ENCODE measurements around the gene PLCH1. TPM values are rescaled to one million over a fixed set of nuclear protein-coding genes. Genes with fewer than 3 reads are reported as not detected.

The PLCH1 gene
- total RNA-seq, 1 donor from 2014 or later, result 32.0 TPM

DNA sequence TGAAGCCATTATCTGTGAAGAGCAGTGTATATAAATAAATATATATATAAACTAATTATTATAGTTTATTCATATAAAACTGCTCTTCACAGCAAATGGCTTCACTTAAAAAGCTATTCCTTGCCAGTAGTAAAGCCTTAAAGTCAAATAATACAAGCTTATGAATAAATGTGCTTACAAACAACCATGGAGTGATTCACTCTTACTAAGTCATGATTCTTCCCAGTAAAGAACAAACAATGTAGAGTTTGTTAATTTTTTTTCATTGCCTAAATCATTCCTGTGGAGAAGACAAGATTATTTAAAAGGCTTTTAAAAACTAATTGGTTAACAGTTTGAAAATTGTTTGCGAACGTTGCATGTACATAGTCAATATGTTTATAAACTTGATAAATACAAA lies 140.7 kb downstream of the PLCH1 start:
- no peak overlapping the region for H3K4me3 ChIP-seq
- H4K20me1 ChIP-seq (ENCODE audit: low read depth), result no peaks in the 10 kb centered on the region
- peaks cover 7% of the 10 kb centered on the region for H3K79me2 ChIP-seq (ENCODE audit: low read depth)
- DNase-seq (ENCODE audit: low spot score), result no peak
- H3K36me3 Mint-ChIP-seq, result peaks cover 15% of the 10 kb centered on the region
- H3F3A ChIP-seq (ENCODE audit: low read depth), result no peaks in the 10 kb centered on the region
- no peak overlapping the region for H2AFZ ChIP-seq (replicated peaks)
- H3K4me1 ChIP-seq, result peaks cover 15% of the 10 kb centered on the region
- no peaks in the 10 kb centered on the region for H3K27me3 Mint-ChIP-seq (ENCODE audit: insufficient read depth, low read depth)
- H3K9me3 ChIP-seq (ENCODE audit: low read depth), result no peaks in the 10 kb centered on the region
- no peak overlapping the region for H3K27ac ChIP-seq
- TF ChIP-seq, protein P1, sequence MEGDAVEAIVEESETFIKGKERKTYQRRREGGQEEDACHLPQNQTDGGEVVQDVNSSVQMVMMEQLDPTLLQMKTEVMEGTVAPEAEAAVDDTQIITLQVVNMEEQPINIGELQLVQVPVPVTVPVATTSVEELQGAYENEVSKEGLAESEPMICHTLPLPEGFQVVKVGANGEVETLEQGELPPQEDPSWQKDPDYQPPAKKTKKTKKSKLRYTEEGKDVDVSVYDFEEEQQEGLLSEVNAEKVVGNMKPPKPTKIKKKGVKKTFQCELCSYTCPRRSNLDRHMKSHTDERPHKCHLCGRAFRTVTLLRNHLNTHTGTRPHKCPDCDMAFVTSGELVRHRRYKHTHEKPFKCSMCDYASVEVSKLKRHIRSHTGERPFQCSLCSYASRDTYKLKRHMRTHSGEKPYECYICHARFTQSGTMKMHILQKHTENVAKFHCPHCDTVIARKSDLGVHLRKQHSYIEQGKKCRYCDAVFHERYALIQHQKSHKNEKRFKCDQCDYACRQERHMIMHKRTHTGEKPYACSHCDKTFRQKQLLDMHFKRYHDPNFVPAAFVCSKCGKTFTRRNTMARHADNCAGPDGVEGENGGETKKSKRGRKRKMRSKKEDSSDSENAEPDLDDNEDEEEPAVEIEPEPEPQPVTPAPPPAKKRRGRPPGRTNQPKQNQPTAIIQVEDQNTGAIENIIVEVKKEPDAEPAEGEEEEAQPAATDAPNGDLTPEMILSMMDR (IDR thresholded peaks at IDR 0.05), result no peak
- TF ChIP-seq EZH2 (IDR thresholded peaks at IDR 0.05) (no peak), EZH2phosphoT487 (IDR thresholded peaks at IDR 0.05) (no peak)
- H3K9ac ChIP-seq, result no peak overlapping the region
- H3K4me3 Mint-ChIP-seq, result no peak overlapping the region
- H3K27ac Mint-ChIP-seq, result no peak overlapping the region
- H3K27me3 ChIP-seq, result no peaks in the 10 kb centered on the region
- H3K4me1 Mint-ChIP-seq, result peaks cover 38% of the 10 kb centered on the region
- H3K36me3 ChIP-seq, result no peaks in the 10 kb centered on the region
- H3K9me3 Mint-ChIP-seq, result peaks cover 7% of the 10 kb centered on the region
- no peak overlapping the region for H3K4me2 ChIP-seq

DNA sequence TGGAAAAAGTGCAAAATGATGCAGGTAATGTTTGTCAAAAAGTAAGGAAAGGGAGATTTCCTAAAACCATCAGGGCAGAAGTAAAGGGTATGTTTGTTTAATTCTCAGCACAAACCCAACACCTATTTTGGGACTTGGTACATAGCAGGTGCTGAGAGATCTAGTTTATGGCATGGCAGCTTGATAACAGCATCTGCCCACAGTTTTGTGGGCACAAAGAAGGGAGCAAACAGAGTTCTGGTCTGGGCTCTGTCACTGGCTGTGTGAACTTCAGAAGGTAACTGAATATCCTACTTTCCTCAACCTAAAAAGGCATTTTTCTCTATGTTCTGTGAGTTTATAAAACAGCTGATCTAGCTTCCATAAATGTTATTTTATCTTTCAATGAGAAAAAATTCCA lies 141.6 kb downstream of the PLCH1 start:
- Mint-ChIP-seq H3K4me3 (no peak overlapping the region), H3K27ac (no peak overlapping the region), H3K36me3 (peaks cover 12% of the 10 kb centered on the region), H3K27me3 (ENCODE audit: insufficient read depth, low read depth) (no peaks in the 10 kb centered on the region), H3K9me3 (peaks cover under 1% of the 10 kb centered on the region), H3K4me1 (peaks cover 30% of the 10 kb centered on the region)
- no peak for DNase-seq (ENCODE audit: low spot score)
- Histone ChIP-seq H3K27ac (no peak overlapping the region), H3F3A (ENCODE audit: low read depth) (no peaks in the 10 kb centered on the region), H3K4me1 (peaks cover 15% of the 10 kb centered on the region), H3K27me3 (no peaks in the 10 kb centered on the region), H2AFZ (replicated peaks) (no peak overlapping the region), H3K79me2 (ENCODE audit: low read depth) (no peaks in the 10 kb centered on the region), H3K9me3 (ENCODE audit: low read depth) (no peaks in the 10 kb centered on the region), H3K4me2 (no peak overlapping the region), H4K20me1 (ENCODE audit: low read depth) (no peaks in the 10 kb centered on the region), H3K9ac (no peak overlapping the region), H3K4me3 (no peak overlapping the region), H3K36me3 (no peaks in the 10 kb centered on the region)
- no peak for TF ChIP-seq EZH2phosphoT487 (IDR thresholded peaks at IDR 0.05)
- TF ChIP-seq, protein P1 (IDR thresholded peaks at IDR 0.05), result no peak
- TF ChIP-seq EZH2 (IDR thresholded peaks at IDR 0.05), result no peak

DNA sequence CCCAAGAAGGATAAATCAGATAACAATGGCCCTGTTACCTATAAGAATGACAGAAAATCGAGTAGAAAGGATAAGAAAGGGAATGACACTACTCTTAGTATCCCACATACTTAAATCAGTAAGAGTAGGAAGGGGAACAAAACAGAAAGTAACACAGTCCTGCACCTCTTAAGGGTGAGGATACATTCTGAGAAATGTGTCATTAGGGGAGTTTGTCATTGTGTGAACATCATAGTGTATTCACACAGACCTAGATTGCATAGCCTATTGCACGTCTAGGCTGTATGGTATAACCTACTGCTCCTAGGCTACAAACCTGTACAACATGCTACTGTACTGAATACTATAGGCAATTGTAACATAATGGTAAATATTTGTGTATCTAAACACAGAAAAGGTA lies 142.6 kb downstream of the PLCH1 start:
- Mint-ChIP-seq H3K4me3 (no peak overlapping the region), H3K27me3 (ENCODE audit: insufficient read depth, low read depth) (no peaks in the 10 kb centered on the region), H3K27ac (no peak overlapping the region), H3K36me3 (peaks cover 12% of the 10 kb centered on the region), H3K4me1 (peaks cover 23% of the 10 kb centered on the region), H3K9me3 (peaks cover 2% of the 10 kb centered on the region)
- Histone ChIP-seq H3K4me3 (no peak overlapping the region), H3K9ac (no peak overlapping the region), H2AFZ (replicated peaks) (no peak overlapping the region), H3K9me3 (ENCODE audit: low read depth) (no peaks in the 10 kb centered on the region), H3K4me2 (no peak overlapping the region), H3F3A (ENCODE audit: low read depth) (no peaks in the 10 kb centered on the region), H4K20me1 (ENCODE audit: low read depth) (no peaks in the 10 kb centered on the region), H3K79me2 (ENCODE audit: low read depth) (no peaks in the 10 kb centered on the region), H3K27ac (no peak overlapping the region), H3K27me3 (no peaks in the 10 kb centered on the region), H3K4me1 (peaks cover 15% of the 10 kb centered on the region), H3K36me3 (no peaks in the 10 kb centered on the region)
- DNase-seq (ENCODE audit: low spot score), result no peak
- TF ChIP-seq, protein P1 (IDR thresholded peaks at IDR 0.05), result no peak
- TF ChIP-seq EZH2 (IDR thresholded peaks at IDR 0.05) (no peak), EZH2phosphoT487 (IDR thresholded peaks at IDR 0.05) (no peak)

All from neural progenitor cell (in vitro differentiated cells).